GM12875 (cell line): ENCODE data around the gene CFAP97D1.
"Not testable (repeated sequence)": the region's sequence is repeated elsewhere in the genome, so short reads cannot be mapped to it uniquely, and the experiment has no call there.

ENCODE experiments used
- H3K4me3 ChIP-seq: one replicate; pipeline ENCODE4 v1.5.1; 2011; ENCODE audit warnings: low read depth, low read length, control low read depth
- TF ChIP-seq, protein P1 (sequence below): IDR thresholded peaks from 2 replicates; pipeline ENCODE4 v1.5.1; 2011; ENCODE audit warnings: low read depth, mild to moderate bottlenecking, control low read depth, inconsistent platforms, low read length, moderate library complexity, borderline replicate concordance; ENCODE audit not compliant: insufficient read depth

Gene CFAP97D1

DNA sequence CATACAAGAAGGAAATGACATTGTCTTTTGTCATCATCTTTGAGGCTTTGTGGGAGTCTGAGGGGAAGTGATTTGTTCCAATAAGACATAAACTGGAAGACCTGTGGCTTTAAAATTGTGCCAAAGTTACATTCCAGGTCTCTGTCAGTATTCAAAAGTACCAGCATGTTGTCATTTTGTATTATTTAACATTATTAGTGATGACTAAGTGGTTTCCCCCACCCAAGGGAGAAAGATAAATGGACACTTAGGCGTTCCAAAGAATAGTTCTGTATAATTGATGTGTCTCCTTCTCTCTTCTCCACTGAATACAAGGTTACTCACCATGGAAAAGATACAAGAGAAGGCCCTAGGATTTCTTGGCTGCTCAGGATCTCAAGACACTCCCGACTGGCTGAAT is 3.8 kb downstream of the CFAP97D1 start:
- H3K4me3 ChIP-seq: no peak overlapping the region
- TF ChIP-seq, protein P1, sequence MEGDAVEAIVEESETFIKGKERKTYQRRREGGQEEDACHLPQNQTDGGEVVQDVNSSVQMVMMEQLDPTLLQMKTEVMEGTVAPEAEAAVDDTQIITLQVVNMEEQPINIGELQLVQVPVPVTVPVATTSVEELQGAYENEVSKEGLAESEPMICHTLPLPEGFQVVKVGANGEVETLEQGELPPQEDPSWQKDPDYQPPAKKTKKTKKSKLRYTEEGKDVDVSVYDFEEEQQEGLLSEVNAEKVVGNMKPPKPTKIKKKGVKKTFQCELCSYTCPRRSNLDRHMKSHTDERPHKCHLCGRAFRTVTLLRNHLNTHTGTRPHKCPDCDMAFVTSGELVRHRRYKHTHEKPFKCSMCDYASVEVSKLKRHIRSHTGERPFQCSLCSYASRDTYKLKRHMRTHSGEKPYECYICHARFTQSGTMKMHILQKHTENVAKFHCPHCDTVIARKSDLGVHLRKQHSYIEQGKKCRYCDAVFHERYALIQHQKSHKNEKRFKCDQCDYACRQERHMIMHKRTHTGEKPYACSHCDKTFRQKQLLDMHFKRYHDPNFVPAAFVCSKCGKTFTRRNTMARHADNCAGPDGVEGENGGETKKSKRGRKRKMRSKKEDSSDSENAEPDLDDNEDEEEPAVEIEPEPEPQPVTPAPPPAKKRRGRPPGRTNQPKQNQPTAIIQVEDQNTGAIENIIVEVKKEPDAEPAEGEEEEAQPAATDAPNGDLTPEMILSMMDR: no peak

DNA sequence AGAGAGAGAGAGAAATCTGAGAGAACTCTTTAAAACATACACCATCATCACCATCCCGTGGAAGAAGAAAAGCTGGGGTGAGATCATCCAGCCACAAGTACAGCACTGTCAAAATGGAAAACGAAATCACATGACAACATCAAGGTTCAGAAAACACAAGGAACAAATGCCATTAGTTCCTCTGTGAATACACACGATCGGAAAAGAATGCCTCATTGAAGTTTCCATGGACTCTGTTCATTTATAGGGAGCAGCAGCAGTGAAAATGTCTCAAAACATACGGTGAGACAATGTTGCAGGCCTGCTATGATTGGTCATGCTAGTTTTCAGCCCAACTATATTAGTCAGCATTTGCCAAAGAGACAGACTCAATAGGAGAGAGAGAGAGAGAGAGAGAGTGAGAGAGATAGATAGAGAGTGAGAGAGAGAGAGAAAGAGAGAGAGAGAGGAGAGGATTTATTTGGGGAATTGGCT is 4.4 kb downstream of the CFAP97D1 start:
- H3K4me3 ChIP-seq: no peak overlapping the region
- TF ChIP-seq, protein P1: no peak

DNA sequence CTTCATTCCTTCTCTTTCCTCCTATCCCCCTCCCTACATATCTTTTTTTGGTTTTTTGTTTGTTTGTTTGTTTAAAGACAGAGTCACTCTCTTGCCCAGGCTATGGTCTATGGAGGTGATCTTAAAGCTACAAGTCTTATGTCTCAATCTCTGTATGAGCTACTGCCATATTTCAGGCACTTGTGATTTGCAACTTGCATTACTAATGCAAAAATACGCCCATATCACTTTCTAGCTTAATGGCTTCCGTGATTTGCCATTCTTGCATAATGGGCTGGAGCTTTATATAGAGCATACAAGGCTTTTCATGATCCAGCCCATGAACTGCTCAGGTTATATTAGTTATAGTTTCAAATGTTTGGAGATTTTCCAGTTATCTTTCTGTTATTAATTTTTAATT is 7.5 kb downstream of the CFAP97D1 start:
- no peak overlapping the region for H3K4me3 ChIP-seq
- TF ChIP-seq, protein P1: no peak

DNA sequence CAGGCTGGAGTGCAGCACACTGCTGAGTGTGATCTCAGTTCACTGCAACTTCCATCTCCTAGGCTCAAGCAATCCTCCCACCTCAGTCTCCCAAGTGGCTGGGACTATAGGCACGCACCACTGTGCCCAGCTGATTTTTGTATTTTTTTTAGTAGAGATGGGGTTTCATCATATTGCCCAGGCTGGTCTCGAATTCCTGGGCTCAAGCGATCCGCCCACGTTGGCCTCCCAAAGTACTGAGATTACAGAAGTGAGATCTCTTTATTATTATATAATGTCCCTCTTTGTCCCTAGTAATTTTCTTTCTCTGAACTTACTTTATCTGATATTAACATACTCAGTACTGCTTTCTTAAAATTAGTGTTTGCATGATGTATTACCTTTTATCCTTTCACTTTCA is 8.3 kb downstream of the CFAP97D1 start:
- no peak overlapping the region for H3K4me3 ChIP-seq
- TF ChIP-seq, protein P1: no peak

DNA sequence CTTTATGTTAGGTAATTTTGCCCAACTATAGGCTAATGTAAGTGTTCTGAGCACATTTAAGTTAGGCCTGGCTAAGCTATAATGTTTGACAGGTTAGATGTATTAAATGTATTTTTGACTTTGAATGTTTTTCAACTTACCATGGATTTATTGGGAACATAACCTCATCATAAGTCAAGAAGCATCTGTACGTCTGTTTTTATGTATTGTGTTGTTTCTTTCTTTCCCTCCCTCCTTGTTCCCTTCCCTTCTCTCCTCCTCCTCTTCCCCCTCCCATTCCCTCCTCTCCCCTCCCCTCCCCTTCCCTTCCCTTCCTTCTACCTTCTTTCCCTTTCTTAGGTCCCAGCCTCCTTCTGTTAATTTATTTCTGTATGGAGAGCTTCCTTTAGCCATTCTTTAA is 9.2 kb downstream of the CFAP97D1 start:
- H3K4me3 ChIP-seq: no peak overlapping the region
- TF ChIP-seq, protein P1: no peak

DNA sequence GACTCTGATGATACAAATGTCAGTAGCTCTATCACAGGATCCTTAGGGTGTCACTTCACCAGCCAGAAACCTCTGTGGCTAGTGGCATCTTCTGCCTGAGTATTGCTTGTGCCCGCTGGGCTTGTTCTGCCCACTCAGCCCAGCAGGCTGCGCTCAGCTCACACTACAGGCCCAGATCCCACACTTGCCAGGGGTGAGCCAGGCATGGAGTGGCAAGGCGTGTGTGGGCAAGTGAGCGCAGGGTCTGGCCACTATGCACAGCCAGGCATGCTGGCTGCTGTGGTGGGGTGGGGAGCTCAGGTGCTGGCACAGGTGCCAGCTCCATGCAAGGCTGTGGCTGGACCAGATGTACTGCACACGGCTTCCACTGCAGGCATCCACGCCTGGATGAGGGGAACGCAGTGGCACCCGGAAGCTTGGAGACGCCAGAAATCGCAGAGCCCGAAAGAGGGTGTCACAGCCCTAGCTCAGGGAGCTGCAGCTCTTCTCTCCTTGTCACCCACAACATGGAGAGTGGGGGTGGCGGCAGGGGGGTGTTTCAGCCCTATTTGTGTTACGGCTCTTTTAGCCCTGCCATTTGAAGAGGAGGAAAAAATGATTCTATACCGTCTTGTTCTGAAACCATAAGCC is 10.2 kb downstream of the CFAP97D1 start:
- no peak overlapping the region for H3K4me3 ChIP-seq
- TF ChIP-seq, protein P1: no peak

DNA sequence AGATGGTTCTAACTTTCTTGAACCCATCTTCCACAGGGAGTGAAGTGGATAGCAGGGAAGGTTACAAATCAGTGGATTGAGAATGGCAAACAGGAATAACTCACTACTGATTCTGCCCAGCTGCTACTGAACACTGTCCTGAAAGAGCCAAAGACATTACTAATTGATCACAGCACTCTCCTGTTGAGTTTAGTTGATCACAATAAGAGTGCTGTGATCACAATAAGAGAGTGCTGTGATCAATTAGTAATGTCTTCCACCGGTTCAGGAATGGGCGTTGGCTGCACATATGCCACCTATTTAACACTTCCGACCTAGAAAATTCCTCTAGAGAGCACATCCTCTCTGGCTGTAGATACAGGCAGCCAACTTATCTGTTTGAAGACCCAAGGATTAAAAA is 11.4 kb downstream of the CFAP97D1 start:
- H3K4me3 ChIP-seq: no peak overlapping the region
- TF ChIP-seq, protein P1: no peak

DNA sequence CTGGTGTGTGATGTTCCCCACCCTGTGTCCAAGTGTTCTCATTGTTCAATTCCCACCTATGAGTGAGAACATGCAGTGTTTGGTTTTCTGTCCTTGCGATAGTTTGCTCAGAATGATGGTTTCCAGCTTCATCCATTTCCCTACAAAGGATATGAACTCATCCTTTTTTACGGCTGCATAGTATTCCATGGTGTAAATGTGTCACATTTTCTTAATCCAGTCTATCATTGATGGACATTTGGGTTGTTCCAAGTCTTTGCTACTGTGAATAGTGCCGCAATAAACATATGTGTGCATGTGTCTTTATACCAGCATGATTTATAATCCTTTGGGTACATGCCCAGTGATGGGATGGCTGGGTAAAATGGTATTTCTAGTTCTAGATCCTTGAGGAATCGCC is 12.4 kb downstream of the CFAP97D1 start:
- H3K4me3 ChIP-seq: not testable (repeated sequence)

DNA sequence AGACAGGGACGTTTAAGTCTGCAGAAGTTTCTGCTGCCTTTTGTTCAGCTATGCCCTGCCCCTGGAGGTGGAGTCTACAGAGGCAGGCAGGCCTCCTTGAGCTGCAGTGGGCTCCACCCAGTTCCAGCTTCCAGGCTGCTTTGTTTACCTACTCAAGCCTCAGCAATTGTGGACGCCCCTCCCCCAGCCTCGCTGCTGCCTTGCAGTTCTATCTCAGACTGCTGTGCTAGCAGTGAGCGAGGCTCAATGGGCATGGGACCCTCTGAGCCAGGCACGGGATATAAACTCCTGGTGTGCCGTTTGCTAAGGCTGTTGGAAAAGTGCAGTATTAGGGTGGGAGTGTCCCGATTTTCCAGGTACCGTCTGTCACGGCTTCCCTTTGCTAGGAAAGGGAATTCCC is 17.8 kb downstream of the CFAP97D1 start:
- not testable (repeated sequence) for H3K4me3 ChIP-seq
